ENCODE measurements around the gene C3orf52.
A peak's percentile ranks its signal among the peaks of the same experiment; 100 is the strongest.

Gene C3orf52

DNA sequence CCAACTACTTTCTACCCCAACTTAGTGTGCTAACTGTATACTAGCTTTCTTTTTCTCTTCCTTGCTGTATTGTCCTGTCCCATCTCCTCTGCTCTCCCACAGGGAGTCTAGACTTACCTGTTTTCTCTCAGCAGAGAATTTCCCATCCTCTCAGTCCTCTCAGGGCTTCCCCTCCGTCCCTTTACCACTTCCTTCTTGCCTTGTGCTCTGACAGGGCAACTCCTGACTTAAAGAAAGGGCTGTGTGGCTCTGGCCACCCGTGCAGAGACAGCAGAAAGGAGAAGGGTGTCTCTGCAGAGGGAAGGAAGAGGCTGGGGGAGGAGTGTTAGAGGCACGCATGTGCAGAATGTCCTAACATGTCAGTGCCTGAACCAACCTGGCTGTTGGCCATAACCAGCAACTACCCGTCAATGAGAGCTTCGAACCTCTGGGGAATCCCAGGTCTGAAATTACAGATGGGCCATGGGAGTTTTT lies 46.8 kb downstream of the C3orf52 start, which contains the start of gene GCSAM:
Gene GCSAM, minus strand, starts transcription at position 274 of the 474 bp plus-strand sequence. Its CDS starts 128 bp downstream, at position 146.
- H3K79me2 ChIP-seq (ENCODE audit: insufficient read depth, low read length): no peaks in the 10 kb centered on the region
- H2AFZ ChIP-seq (ENCODE audit: low read length): 0 out of 2 replicates have a peak within 1 kb of the TSS, but pooled peaks have one; percentile 40
- peak within 1 kb of the TSS; percentile 42 for H3K4me2 ChIP-seq (ENCODE audit: low read depth, low read length, poor library complexity, severe bottlenecking)
- H3K9ac ChIP-seq (ENCODE audit: low read depth, low read length, poor library complexity, severe bottlenecking): no peak within 1 kb of the TSS
- TF ChIP-seq CTCF (conservative IDR thresholded peaks at IDR 0.05; ENCODE audit: low read length) (no peak), EZH2phosphoT487 (IDR thresholded peaks at IDR 0.05; ENCODE audit: borderline replicate concordance) (no peak)
- peak within 1 kb of the TSS; percentile 4 for H3K4me3 ChIP-seq (ENCODE audit: low read length, poor library complexity, severe bottlenecking)
- no peaks in the 10 kb centered on the region for H3K36me3 ChIP-seq (ENCODE audit: insufficient read depth, low read length)
- H3K4me1 ChIP-seq (ENCODE audit: insufficient read depth, low read length, poor library complexity, severe bottlenecking): peaks cover 62% of the 10 kb centered on the region
- H3K9me3 ChIP-seq (ENCODE audit: insufficient read depth, low read depth, low read length): no peaks in the 10 kb centered on the region
- no peaks in the 10 kb centered on the region for H4K20me1 ChIP-seq (ENCODE audit: insufficient read depth, low read length, poor library complexity, severe bottlenecking)
- no peaks in the 10 kb centered on the region for H3K27me3 ChIP-seq (ENCODE audit: insufficient read depth, low read length, poor library complexity, severe bottlenecking)
- H3F3A ChIP-seq (ENCODE audit: low read depth): no peaks in the 10 kb centered on the region
- H3K9me2 ChIP-seq (replicated peaks; ENCODE audit: low read depth, low read length): no peaks in the 10 kb centered on the region

DNA sequence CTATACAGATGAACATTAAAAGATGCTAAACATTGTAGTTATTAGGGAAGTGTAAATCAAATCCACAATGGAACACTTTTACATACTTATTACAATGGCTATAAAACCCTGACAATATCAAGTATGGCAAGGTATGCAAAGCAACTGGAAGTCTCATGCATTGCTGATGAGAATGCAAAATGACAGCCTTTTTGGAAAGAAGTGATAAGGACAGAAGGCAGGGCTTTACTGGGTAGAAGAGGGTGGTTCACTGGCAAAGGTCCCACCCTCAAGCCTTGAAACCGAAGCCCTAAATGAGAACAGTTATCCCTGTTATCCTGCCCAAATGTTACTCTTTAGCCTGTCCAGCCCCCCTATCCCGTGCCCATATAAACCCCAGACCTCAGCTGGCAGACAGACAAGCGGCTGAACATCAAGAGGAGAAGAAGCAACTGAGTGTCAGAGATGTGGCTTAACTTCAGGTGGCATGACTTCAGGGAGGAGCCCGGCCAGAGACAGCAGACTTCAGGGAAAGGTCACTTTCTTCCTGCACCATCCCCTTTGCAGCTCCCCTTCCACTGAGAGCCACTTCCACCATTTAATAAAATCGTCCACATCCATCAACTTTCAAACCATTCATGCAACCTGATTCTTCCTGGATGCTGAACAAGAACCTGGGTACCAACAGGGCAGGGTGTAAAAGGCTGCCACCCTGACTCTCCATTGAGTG lies 47.6 kb downstream of the C3orf52 start:
- no peaks in the 10 kb centered on the region for H3K79me2 ChIP-seq (ENCODE audit: insufficient read depth, low read length)
- H2AFZ ChIP-seq (ENCODE audit: low read length): no peak overlapping the region
- TF ChIP-seq EZH2phosphoT487 (IDR thresholded peaks at IDR 0.05; ENCODE audit: borderline replicate concordance): no peak
- no peak for TF ChIP-seq CTCF (conservative IDR thresholded peaks at IDR 0.05; ENCODE audit: low read length)
- no peaks in the 10 kb centered on the region for H3K27me3 ChIP-seq (ENCODE audit: insufficient read depth, low read length, poor library complexity, severe bottlenecking)
- H3K36me3 ChIP-seq (ENCODE audit: insufficient read depth, low read length): no peaks in the 10 kb centered on the region
- H3K9me2 ChIP-seq (replicated peaks; ENCODE audit: low read depth, low read length): no peaks in the 10 kb centered on the region
- H3K9me3 ChIP-seq (ENCODE audit: insufficient read depth, low read depth, low read length): no peaks in the 10 kb centered on the region
- H3K4me1 ChIP-seq (ENCODE audit: insufficient read depth, low read length, poor library complexity, severe bottlenecking): peaks cover 54% of the 10 kb centered on the region
- H3F3A ChIP-seq (ENCODE audit: low read depth): no peaks in the 10 kb centered on the region
- no peak overlapping the region for H3K4me2 ChIP-seq (ENCODE audit: low read depth, low read length, poor library complexity, severe bottlenecking)
- no peaks in the 10 kb centered on the region for H4K20me1 ChIP-seq (ENCODE audit: insufficient read depth, low read length, poor library complexity, severe bottlenecking)
- no peak overlapping the region for H3K9ac ChIP-seq (ENCODE audit: low read depth, low read length, poor library complexity, severe bottlenecking)
- no peak overlapping the region for H3K4me3 ChIP-seq (ENCODE audit: low read length, poor library complexity, severe bottlenecking)

GRCh38 chr3:112134335-112135124 lies 48.3 kb downstream of the C3orf52 start:
- no peaks in the 10 kb centered on the region for H3K27me3 ChIP-seq (ENCODE audit: insufficient read depth, low read length, poor library complexity, severe bottlenecking)
- H3K79me2 ChIP-seq (ENCODE audit: insufficient read depth, low read length): no peaks in the 10 kb centered on the region
- no peak overlapping the region for H3K9ac ChIP-seq (ENCODE audit: low read depth, low read length, poor library complexity, severe bottlenecking)
- TF ChIP-seq CTCF (conservative IDR thresholded peaks at IDR 0.05; ENCODE audit: low read length): no peak
- TF ChIP-seq EZH2phosphoT487 (IDR thresholded peaks at IDR 0.05; ENCODE audit: borderline replicate concordance): no peak
- no peak overlapping the region for H3K4me3 ChIP-seq (ENCODE audit: low read length, poor library complexity, severe bottlenecking)
- H3K4me1 ChIP-seq (ENCODE audit: insufficient read depth, low read length, poor library complexity, severe bottlenecking): peaks cover 47% of the 10 kb centered on the region
- peak overlapping the region; percentile 25 for H3K4me2 ChIP-seq (ENCODE audit: low read depth, low read length, poor library complexity, severe bottlenecking)
- H4K20me1 ChIP-seq (ENCODE audit: insufficient read depth, low read length, poor library complexity, severe bottlenecking): no peaks in the 10 kb centered on the region
- no peaks in the 10 kb centered on the region for H3F3A ChIP-seq (ENCODE audit: low read depth)
- H3K9me3 ChIP-seq (ENCODE audit: insufficient read depth, low read depth, low read length): no peaks in the 10 kb centered on the region
- no peaks in the 10 kb centered on the region for H3K9me2 ChIP-seq (replicated peaks; ENCODE audit: low read depth, low read length)
- H3K36me3 ChIP-seq (ENCODE audit: insufficient read depth, low read length): no peaks in the 10 kb centered on the region
- no peak overlapping the region for H2AFZ ChIP-seq (ENCODE audit: low read length)
